GM23338 (cell line): Measurements from ENCODE around the gene AP1M1. TPM values are rescaled to one million over a fixed set of nuclear protein-coding genes. Genes with fewer than 3 reads are reported as not detected.

Experiments used
- ATAC-seq: fragments of 200-7000 bp; cut with Tn5 transposase; 3 replicates; pipeline ENCODE4 v1.9.1; 2020
- DNase-seq: peaks from one replicate; pipeline ENCODE4 v3.0.0-alpha.2; 2015; ENCODE audit warnings: low spot score
- H2AFZ ChIP-seq: fragments of 200-600 bp; sonication (generic); 2 replicates; pipeline ENCODE4 v1.8.0; 2016; ENCODE audit warnings: antibody characterized with exemption, mild to moderate bottlenecking, moderate library complexity
- H3F3A ChIP-seq: fragments of 200-600 bp; sonication (generic); replicated peaks from 2 replicates; pipeline ENCODE4 v1.8.0; 2017; ENCODE audit warnings: antibody characterized with exemption, mixed run types, low read depth
- H3K27ac ChIP-seq: fragments of 200-600 bp; sonication (generic); 2 replicates; pipeline ENCODE4 v1.6.1; 2016; ENCODE audit warnings: low read depth
- H3K27me3 ChIP-seq: fragments of 200-600 bp; sonication (generic); 2 replicates; pipeline ENCODE4 v1.8.0; 2016; ENCODE audit warnings: mild to moderate bottlenecking, mixed run types, moderate library complexity; ENCODE audit not compliant: insufficient read depth
- H3K36me3 ChIP-seq: fragments of 200-600 bp; sonication (generic); 2 replicates; pipeline ENCODE4 v1.8.0; 2016; ENCODE audit warnings: mild to moderate bottlenecking; ENCODE audit not compliant: insufficient read depth
- H3K4me1 ChIP-seq: fragments of 200-600 bp; sonication (generic); 2 replicates; pipeline ENCODE4 v1.8.0; 2016; ENCODE audit warnings: mild to moderate bottlenecking, moderate library complexity; ENCODE audit not compliant: insufficient read depth
- H3K4me2 ChIP-seq: fragments of 200-600 bp; sonication (generic); 2 replicates; pipeline ENCODE4 v1.7.1; 2017; ENCODE audit warnings: mixed run types
- H3K4me3 ChIP-seq: fragments of 200-600 bp; sonication (generic); 2 replicates; pipeline ENCODE4 v1.6.1; 2016; ENCODE audit warnings: mixed run types
- H3K79me2 ChIP-seq: fragments of 200-600 bp; sonication (generic); replicated peaks from 2 replicates; pipeline ENCODE4 v1.8.0; 2017; ENCODE audit warnings: mild to moderate bottlenecking; ENCODE audit not compliant: insufficient read depth
- H3K9me2 ChIP-seq: fragments of 200-600 bp; sonication (generic); 2 replicates; pipeline ENCODE4 v1.8.0; 2017; ENCODE audit not compliant: insufficient read depth
- H4K20me1 ChIP-seq: fragments of 200-600 bp; sonication (generic); replicated peaks from 2 replicates; pipeline ENCODE4 v1.8.0; 2017; ENCODE audit warnings: mild to moderate bottlenecking; ENCODE audit not compliant: insufficient read depth
- H3K27ac Mint-ChIP-seq: 2 replicates; pipeline ENCODE4 v1.8.0; 2020; ENCODE audit warnings: inconsistent platforms, mild to moderate bottlenecking, moderate library complexity, mixed read lengths
- H3K27me3 Mint-ChIP-seq: 3 replicates; pipeline ENCODE4 v1.8.0; 2022; ENCODE audit warnings: low read depth, mild to moderate bottlenecking, moderate library complexity, mixed read lengths, inconsistent platforms; ENCODE audit not compliant: insufficient read depth, poor library complexity
- H3K36me3 Mint-ChIP-seq: 3 replicates; pipeline ENCODE4 v1.8.0; 2021; ENCODE audit warnings: low read depth, mild to moderate bottlenecking, inconsistent platforms, moderate library complexity, mixed read lengths
- H3K4me1 Mint-ChIP-seq: 3 replicates; pipeline ENCODE4 v1.8.0; 2020; ENCODE audit warnings: mild to moderate bottlenecking, inconsistent platforms, mixed read lengths
- H3K4me3 Mint-ChIP-seq: 3 replicates; pipeline ENCODE4 v1.8.0; 2021; ENCODE audit warnings: moderate library complexity, mild to moderate bottlenecking, inconsistent platforms, mixed read lengths
- H3K9me3 Mint-ChIP-seq: 3 replicates; pipeline ENCODE4 v1.8.0; 2020; ENCODE audit warnings: moderate library complexity, mild to moderate bottlenecking, inconsistent platforms, mixed read lengths
- CREB1 ChIP-seq: fragments of 250-450 bp; sonication (Bioruptor Pico); IDR thresholded peaks from 2 replicates; pipeline ENCODE4 v1.5.0; 2020; ENCODE audit warnings: low read depth, mild to moderate bottlenecking, moderate library complexity
- CTCF ChIP-seq, 2 experiments: fragments of 200-600 bp in 1 of 2; sonication (generic) in 1 of 2; conservative IDR thresholded peaks; 2 replicates each; pipeline versions ENCODE4 v1.5.1 to v1.6.1; 2016 to 2017; ENCODE audit warnings: antibody characterized with exemption in 2 of 2, low read depth in 2 of 2, mild to moderate bottlenecking in 2 of 2, moderate library complexity in 1 of 2
- EZH2 ChIP-seq: fragments of 200-600 bp; sonication (generic); IDR thresholded peaks from one replicate; pipeline ENCODE4 v1.8.0; 2017; ENCODE audit warnings: antibody characterized with exemption, mild to moderate bottlenecking, low read depth; ENCODE audit not compliant: unreplicated experiment
- EZH2phosphoT487 ChIP-seq: fragments of 200-600 bp; sonication (generic); IDR thresholded peaks from one replicate; pipeline ENCODE4 v1.8.1; 2018; ENCODE audit warnings: antibody characterized with exemption; ENCODE audit not compliant: unreplicated experiment
- JUNB ChIP-seq: IDR thresholded peaks from one replicate; pipeline ENCODE4 v1.6.1; 2016; ENCODE audit warnings: antibody characterized with exemption; ENCODE audit not compliant: unreplicated experiment
- NANOG ChIP-seq: IDR thresholded peaks from 2 replicates; pipeline ENCODE4 v1.6.1; 2016; ENCODE audit warnings: antibody characterized with exemption, borderline replicate concordance
- POLR2AphosphoS5 ChIP-seq: IDR thresholded peaks from 2 replicates; pipeline ENCODE4 v1.6.1; 2016; ENCODE audit warnings: antibody characterized with exemption, low read depth
- REST ChIP-seq: IDR thresholded peaks from one replicate; pipeline ENCODE4 v1.6.1; 2018; ENCODE audit warnings: antibody characterized with exemption; ENCODE audit not compliant: unreplicated experiment
- STAT1 ChIP-seq: IDR thresholded peaks from one replicate; pipeline ENCODE4 v1.6.1; 2016; ENCODE audit warnings: antibody characterized with exemption; ENCODE audit not compliant: unreplicated experiment
- ZNF462 ChIP-seq: fragments of 250-450 bp; sonication (Bioruptor Pico); IDR thresholded peaks from 2 replicates; pipeline ENCODE4 v1.5.0; 2020; ENCODE audit warnings: mild to moderate bottlenecking, moderate library complexity
- polyA plus RNA-seq: library from polyadenylated mRNA; unstranded; fragments of >200 nt; fragmentation: Nextera tagmentation; extraction: Ambion mirVana; gene quantifications from 2 replicates; pipeline ENCODE4 v1.2.1, GENCODE V29; 2016
- total RNA-seq: library from RNA; depleted of rRNA; stranded (reverse); fragments of >200 nt; shearing (Covaris generic); gene quantifications from 2 replicates; pipeline ENCODE4 v1.2.3, GENCODE V29; 2014

The AP1M1 gene
- total and polyA plus RNA-seq, 2 experiments from 2014 or later = 22.0 to 32.0 TPM

GRCh38 chr19:16161840-16162239 lies 35.9 kb upstream of the AP1M1 start:
- no peak overlapping the region for H3K4me2 ChIP-seq
- H3F3A ChIP-seq = no peaks in the 10 kb centered on the region
- no peak overlapping the region for H3K27ac ChIP-seq
- H3K4me1 ChIP-seq = no peaks in the 10 kb centered on the region
- no peaks in the 10 kb centered on the region for H3K36me3 ChIP-seq
- Mint-ChIP-seq H3K9me3 (peaks cover 7% of the 10 kb centered on the region; the same call in 2 of the 3 replicates), H3K36me3 (no peaks in the 10 kb centered on the region), H3K4me3 (no peak overlapping the region), H3K4me1 (no peaks in the 10 kb centered on the region), H3K27me3 (peaks cover under 1% of the 10 kb centered on the region), H3K27ac (no peak overlapping the region)
- no peak overlapping the region for H3K4me3 ChIP-seq
- no peaks in the 10 kb centered on the region for H3K9me2 ChIP-seq
- no peaks in the 10 kb centered on the region for H3K79me2 ChIP-seq
- no peaks in the 10 kb centered on the region for H4K20me1 ChIP-seq
- ATAC-seq (no peak), DNase-seq (no peak)
- TF ChIP-seq CTCF (conservative IDR thresholded peaks at IDR 0.05; ENCODE audit: low read depth in 2 of 2) (no peak), EZH2phosphoT487 (no peak), JUNB (no peak), NANOG (no peak), POLR2AphosphoS5 (no peak), CREB1 (CRISPR knock-in tag) (no peak), EZH2 (no peak), ZNF462 (no peak), REST (no peak), STAT1 (no peak)
- H3K27me3 ChIP-seq = no peaks in the 10 kb centered on the region
- H2AFZ ChIP-seq = no peak overlapping the region
